ENCODE data around the gene CHL1.

The CHL1 gene

GRCh38 chr3:196311-197148 lies at the start of gene CHL1:
Gene CHL1 (plus strand): TSS chr3:196763. CDS start chr3:319777, 123,014 bp downstream.
- DNase-seq (ENCODE audit: low read depth in 2 of 2): no peak

DNA sequence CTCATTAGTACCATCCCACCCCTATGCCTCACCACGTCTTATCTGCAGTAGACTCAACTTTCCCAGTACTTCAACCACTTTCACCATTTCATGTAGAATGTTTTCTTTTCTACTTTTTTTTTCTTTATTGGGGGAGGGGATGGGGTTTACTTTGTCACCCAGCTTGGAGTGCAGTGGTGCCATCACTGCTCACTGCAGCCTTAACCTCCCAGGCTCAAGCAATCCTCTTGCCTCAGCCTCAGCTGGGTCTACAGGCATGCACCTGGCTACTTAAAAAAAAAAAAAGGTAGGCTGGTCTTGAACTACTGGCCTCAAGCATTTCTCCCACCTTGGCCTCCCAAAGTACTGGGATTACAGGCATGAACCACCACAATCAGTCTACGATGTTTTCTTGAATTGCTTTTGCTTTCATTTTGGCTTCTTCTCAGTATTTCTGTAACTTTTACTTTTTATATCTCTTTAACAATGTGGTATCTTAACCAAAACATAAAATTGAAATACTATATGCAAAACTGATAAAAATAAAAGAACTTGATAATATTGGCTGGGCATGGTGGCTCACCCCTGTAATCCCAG lies 44.9 kb upstream of the CHL1 start:
- DNase-seq (ENCODE audit: low read depth in 2 of 2): no peak

DNA sequence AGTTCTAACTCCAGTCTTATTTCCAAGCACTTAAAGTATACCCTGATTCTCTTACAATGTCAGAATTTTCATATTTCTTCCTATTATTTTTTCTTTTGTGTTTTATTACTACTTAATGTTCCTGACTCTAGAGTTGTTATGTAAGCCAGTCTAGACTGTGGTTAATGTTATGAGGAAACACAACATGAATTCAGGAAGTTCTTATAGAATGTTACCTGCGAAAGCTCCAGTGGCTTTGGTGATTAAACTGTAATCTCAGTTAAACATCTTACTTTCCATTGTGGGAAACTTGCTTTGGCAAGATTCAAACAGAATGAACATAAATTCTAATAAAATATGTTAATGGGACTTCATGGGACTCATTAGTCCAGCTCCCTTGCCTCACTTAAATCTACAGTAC lies 36.6 kb upstream of the CHL1 start:
- no peak for DNase-seq (ENCODE audit: low read depth in 2 of 2)

GRCh38 chr3:166071-166470 lies 30.5 kb upstream of the CHL1 start:
- DNase-seq (ENCODE audit: low read depth in 2 of 2): no peak

DNA sequence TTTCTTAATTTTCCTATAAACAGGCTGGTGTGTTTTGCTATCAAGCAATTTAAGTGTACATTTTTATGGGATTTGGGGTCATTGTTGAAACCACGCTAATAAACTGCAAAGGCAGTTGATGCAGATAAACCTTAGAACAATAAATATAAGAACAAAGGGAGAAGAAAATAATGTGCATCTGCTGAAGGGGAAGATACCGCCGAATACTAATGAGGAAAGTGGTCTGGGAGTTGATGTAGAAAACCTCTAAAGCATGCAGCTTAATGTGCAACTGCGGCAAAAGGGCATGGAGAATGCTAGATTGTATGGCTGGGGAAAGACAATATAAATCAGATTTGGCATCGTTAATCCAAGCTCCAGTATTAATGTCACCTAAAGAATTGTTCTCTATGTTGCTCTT lies 29.8 kb upstream of the CHL1 start:
- DNase-seq (ENCODE audit: low read depth in 2 of 2): no peak

- DNase-seq (ENCODE audit: low read depth in 2 of 2): no peak
Measured at GRCh38 chr3:173886-174285, 22.7 kb upstream of the CHL1 start.

GRCh38 chr3:184976-185375 lies 11.6 kb upstream of the CHL1 start:
- DNase-seq (ENCODE audit: low read depth in 2 of 2): no peak

DNA sequence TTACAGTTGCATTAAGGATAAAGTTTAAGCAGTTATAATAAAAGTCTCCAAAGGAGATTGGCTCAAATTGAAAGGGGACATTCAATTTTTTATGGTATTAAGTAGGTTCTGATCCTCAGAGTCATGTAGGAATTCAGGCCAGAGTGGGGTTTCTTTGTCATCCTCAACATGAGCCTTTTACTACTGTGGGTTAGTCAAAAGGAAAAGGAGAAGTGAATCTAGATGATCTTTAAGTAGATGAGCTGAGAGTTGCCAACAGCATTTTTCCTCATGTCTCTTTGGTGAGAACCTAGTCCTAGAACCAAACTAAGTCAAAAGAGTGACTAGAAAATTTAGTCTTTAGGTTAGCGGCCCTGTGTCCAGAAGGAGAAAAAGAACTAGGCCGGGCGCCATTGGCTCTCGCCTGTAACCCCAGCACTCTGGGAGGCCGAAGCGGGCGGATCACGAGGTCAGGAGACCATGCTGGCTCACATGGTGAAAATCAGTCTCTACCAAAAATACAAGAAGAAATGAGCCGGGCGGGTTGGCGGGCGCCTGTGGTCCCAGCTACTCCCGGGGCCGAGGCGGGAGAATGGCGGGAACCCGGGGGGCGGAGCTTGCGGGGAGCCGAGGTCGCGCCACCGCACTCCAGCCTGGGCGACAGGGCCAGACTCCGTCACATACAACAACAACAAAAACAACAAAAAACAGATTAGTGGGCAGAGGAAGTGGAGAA lies 4.2 kb upstream of the CHL1 start:
- DNase-seq (ENCODE audit: low read depth in 2 of 2): no peak

DNA sequence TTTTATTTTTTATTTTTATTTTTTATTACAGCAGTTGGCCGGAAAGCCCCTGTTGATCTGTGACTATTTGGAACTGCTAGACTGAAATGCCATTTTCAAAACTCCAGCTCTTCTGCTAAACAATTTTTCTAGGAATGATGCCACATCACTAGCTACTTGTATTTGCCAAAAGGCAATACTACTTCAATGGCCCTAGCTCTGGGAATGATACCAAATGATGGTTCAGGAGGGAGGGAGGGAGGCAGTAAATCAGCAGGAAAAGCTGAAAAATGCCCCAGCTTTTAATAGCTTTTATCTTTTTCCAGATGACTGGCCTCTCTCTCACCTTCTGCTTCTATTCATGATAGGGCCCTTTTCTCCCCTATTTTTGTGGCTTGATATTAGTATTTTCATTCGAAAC lies 2.6 kb upstream of the CHL1 start:
- DNase-seq (ENCODE audit: low read depth in 2 of 2): no peak

GRCh38 chr3:194421-194820 lies 2.1 kb upstream of the CHL1 start:
- no peak for DNase-seq (ENCODE audit: low read depth in 2 of 2)

GRCh38 chr3:195666-196065 lies 897 bp upstream of the CHL1 start:
- DNase-seq (ENCODE audit: low read depth in 2 of 2): no peak

DNA sequence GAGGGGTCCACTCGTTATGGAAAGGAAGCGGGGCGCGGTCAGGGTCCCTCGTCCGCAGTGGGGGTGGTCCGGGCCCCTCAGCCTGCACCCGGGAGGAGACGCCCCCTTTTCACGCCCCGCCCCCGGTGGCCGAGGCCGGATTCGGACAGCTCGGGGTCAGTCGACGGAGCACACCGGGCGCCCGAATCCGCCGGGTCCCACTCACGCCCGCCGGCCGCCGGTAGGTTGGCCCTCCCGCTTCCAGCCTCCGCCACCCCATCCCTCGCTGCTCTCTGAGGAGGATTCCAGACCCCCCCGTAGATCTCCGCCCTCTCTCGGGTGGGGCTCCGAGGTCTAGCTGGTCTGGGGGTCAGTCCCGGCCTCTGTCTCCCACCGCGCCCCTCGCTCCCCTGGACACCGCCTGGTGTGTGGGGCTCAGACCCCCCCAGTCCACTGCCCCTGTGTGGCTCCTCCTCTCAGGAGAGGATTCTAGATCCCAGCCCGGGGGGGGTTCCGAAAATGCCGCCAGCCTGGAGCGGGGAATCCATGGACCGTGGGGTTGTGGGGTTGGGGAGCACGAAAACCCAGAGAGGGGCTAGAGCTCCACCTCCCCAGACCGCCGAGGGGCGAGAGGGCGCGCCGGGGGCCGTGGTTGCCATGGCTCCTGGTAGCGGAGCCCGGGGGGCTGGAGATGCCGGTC lies 725 bp downstream of the CHL1 start:
- DNase-seq (ENCODE audit: low read depth in 2 of 2): no peak

GRCh38 chr3:197828-198491 lies 1.4 kb downstream of the CHL1 start:
- no peak for DNase-seq (ENCODE audit: low read depth in 2 of 2)

DNA sequence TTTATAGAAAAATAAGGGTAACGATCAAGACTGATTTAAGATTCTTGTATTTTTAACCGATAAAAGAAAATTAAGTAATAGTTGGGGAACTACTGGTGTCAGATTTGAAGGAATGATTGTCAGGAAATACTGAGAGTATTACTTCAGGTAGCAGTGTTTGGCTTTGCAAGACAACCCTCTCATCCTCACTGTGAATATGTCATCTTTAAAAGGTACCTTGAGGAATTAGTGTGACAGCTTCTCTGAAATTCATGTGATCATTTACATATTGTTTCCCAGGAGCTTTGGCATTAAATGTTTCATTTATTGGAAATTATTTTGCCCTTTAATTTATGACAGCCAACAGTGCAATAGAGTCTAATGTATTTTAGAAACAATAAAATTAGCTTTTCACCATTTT lies 3.3 kb downstream of the CHL1 start:
- DNase-seq (ENCODE audit: low read depth in 2 of 2): no peak

DNA sequence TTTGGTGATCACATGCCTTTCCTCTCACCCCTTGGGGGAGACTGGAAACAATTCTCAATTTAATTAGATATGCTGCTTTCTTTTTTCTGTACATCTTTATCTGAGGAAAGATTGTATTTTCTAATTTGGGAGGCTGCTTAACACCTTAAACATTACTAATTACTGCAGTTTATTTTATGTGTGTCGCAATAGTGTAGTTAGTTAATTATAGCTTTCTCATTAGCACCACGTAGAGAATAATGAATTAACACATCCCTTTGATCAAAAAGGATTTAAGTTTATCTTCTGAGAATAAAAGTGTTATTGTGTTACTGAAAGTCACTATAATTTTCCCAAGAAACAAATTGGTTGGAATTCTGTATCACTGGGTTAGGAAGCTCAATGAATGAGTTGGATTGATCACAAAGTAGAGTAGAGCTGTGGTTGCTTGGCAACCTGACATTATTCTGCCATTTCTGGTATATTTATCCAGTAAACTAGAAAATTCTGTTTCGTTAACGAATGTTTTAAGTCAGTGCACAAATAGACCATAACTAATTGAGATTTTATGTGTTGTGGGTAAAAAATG lies 4.3 kb downstream of the CHL1 start:
- DNase-seq (ENCODE audit: low read depth in 2 of 2): no peak

DNA sequence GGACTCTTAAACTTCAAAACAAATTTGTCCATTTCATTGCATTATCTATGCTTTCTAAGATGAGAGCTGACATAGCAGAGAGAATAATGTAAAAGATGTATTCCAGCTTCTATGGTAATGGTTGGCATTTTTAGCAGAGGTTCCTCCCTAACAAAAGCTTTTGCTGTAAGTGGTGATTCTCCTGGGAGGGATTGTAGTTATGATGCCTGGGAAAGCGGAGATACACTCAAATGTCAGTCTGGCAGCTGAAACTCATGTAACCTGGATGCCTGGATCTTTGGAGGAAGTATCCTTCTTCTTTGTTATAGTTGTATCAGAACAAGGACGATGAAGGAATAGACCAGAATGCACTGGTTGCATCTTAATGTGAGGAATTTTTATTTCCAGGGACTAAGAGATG lies 7.5 kb downstream of the CHL1 start:
- no peak for DNase-seq (ENCODE audit: low read depth in 2 of 2)

DNA sequence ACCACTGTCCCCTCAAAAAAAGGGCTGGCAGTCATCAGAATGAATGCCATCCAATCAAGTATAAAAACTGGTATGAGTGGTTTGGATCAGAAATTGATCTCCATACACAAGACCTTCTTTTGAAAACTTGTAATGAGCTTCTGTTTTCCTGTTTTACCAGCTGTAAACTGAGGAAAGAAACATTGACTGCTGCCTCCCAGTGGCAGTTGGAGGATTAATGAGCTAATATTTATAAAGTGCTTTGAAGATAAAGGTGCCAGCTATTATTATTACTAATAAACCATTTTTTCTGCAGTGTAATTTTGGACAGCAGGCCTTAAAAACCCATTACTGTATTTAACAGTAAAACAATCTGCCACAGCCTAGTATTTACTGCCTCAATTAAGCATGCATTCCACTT lies 11.4 kb downstream of the CHL1 start:
- DNase-seq (ENCODE audit: low read depth in 2 of 2): no peak

GRCh38 chr3:210669-211068 lies 14.1 kb downstream of the CHL1 start:
- DNase-seq (ENCODE audit: low read depth in 2 of 2): no peak

DNA sequence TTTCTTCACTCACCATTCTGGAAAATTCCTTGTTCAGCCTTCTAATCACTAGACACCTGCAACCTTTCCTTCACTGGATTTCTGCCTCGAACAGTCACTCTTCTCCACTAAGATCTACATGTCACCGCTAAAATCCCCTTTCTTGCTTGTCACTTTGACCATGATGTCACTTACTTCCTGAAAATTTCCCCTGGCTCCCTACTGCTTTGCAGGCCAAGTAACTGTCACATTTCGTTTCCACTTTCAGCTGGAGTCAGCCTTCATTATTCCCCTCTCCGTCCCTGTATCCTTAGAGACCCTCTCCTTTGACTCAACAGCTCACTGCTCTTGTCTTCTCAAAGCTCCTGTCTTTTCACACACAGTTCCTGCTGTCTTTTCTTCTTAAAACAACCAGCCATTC lies 15.9 kb downstream of the CHL1 start:
- no peak for DNase-seq (ENCODE audit: low read depth in 2 of 2)

GRCh38 chr3:217099-217813 lies 20.7 kb downstream of the CHL1 start:
- no peak for DNase-seq (ENCODE audit: low read depth in 2 of 2)

- DNase-seq (ENCODE audit: low read depth in 2 of 2): no peak
Measured at GRCh38 chr3:217948-218347, 21.4 kb downstream of the CHL1 start.

All from stimulated activated CD8-positive, alpha-beta memory T cell treated with anti-CD3 and anti-CD28 coated beads, Interleukin-15, amount 100 ng/mL, for 48 hours (primary cell).